Parathyroid adenoma (tissue), 2 donors: Measurements from ENCODE around the gene ETS2.

Source experiments
- H2AFZ ChIP-seq: fragments of 300-600 bp; sonication (generic); one replicate; pipeline ENCODE4 v1.7.0; 2017; ENCODE audit warnings: antibody characterized with exemption, mild to moderate bottlenecking
- H3K27ac ChIP-seq: fragments of 300-600 bp; sonication (generic); one replicate; pipeline ENCODE4 v1.7.0; 2017
- H3K27me3 ChIP-seq: fragments of 300-600 bp; sonication (generic); one replicate; pipeline ENCODE4 v1.7.0; 2017; ENCODE audit warnings: low read length; ENCODE audit not compliant: control insufficient read depth, insufficient read depth
- H3K36me3 ChIP-seq: fragments of 300-600 bp; sonication (generic); one replicate; pipeline ENCODE4 v1.7.0; 2017; ENCODE audit warnings: low read length; ENCODE audit not compliant: control insufficient read depth, insufficient read depth
- H3K4me1 ChIP-seq: fragments of 300-600 bp; sonication (generic); one replicate; pipeline ENCODE4 v1.7.0; 2017; ENCODE audit warnings: control low read depth
- H3K4me2 ChIP-seq: fragments of 300-600 bp; sonication (generic); one replicate; pipeline ENCODE4 v1.7.0; 2017; ENCODE audit warnings: low read length
- H3K4me3 ChIP-seq: fragments of 300-600 bp; sonication (generic); one replicate; pipeline ENCODE4 v1.7.0; 2017; ENCODE audit warnings: low read depth, low read length
- H3K79me2 ChIP-seq: fragments of 300-600 bp; sonication (generic); one replicate; pipeline ENCODE4 v1.7.0; 2017; ENCODE audit warnings: control low read depth
- H3K9ac ChIP-seq: fragments of 300-600 bp; sonication (generic); one replicate; pipeline ENCODE4 v1.7.0; 2017; ENCODE audit warnings: mild to moderate bottlenecking
- H3K9me3 ChIP-seq: fragments of 300-600 bp; sonication (generic); one replicate; pipeline ENCODE4 v1.7.0; 2017; ENCODE audit warnings: low read length; ENCODE audit not compliant: control insufficient read depth
- TF ChIP-seq, protein P1 (sequence below): fragments of 300-600 bp; sonication (generic); IDR thresholded peaks from one replicate; pipeline ENCODE4 v1.7.0; 2017; ENCODE audit warnings: antibody characterized with exemption, mild to moderate bottlenecking
- donor health status: primary hyperparathyroidism.

ETS2 gene

DNA sequence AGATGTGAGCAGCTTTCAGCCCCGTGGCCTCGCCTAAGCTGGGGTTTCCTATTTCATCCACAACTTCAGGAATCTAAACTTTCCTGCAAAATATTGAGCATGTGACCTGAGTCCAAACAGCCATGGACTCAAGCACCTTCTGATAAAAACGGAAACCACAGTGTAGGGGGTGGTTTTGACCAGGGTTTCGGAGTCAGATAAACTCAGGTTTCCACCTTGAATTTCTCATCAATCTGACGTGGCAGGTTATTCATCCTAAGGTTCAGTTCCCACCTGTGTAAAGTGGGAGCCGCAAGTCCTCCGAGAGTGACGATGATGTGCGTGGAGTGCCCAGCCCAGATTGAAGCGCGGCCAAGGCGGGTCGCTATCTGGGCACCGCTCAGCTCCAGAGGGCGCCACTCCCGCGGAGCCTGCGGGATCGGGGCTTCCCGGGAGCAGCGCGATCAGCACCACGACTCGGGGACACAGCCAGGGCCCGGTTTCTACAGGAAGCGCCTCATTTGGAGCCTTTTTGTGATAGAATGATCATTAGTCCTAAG, 871 bp upstream of the ETS2 start:
- Histone ChIP-seq H3K27me3 (no peaks in the 10 kb centered on the region), H3K27ac (peak overlapping the region; percentile 88), H3K4me1 (peaks cover 6% of the 10 kb centered on the region), H2AFZ (peak overlapping the region; percentile 48), H3K9me3 (no peaks in the 10 kb centered on the region), H3K36me3 (no peaks in the 10 kb centered on the region), H3K4me3 (peak overlapping the region; percentile 71), H3K79me2 (peaks cover 16% of the 10 kb centered on the region), H3K4me2 (peak overlapping the region; percentile 92), H3K9ac (peak overlapping the region; percentile 8)
- TF ChIP-seq, protein P1, sequence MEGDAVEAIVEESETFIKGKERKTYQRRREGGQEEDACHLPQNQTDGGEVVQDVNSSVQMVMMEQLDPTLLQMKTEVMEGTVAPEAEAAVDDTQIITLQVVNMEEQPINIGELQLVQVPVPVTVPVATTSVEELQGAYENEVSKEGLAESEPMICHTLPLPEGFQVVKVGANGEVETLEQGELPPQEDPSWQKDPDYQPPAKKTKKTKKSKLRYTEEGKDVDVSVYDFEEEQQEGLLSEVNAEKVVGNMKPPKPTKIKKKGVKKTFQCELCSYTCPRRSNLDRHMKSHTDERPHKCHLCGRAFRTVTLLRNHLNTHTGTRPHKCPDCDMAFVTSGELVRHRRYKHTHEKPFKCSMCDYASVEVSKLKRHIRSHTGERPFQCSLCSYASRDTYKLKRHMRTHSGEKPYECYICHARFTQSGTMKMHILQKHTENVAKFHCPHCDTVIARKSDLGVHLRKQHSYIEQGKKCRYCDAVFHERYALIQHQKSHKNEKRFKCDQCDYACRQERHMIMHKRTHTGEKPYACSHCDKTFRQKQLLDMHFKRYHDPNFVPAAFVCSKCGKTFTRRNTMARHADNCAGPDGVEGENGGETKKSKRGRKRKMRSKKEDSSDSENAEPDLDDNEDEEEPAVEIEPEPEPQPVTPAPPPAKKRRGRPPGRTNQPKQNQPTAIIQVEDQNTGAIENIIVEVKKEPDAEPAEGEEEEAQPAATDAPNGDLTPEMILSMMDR: peak; percentile 53

DNA sequence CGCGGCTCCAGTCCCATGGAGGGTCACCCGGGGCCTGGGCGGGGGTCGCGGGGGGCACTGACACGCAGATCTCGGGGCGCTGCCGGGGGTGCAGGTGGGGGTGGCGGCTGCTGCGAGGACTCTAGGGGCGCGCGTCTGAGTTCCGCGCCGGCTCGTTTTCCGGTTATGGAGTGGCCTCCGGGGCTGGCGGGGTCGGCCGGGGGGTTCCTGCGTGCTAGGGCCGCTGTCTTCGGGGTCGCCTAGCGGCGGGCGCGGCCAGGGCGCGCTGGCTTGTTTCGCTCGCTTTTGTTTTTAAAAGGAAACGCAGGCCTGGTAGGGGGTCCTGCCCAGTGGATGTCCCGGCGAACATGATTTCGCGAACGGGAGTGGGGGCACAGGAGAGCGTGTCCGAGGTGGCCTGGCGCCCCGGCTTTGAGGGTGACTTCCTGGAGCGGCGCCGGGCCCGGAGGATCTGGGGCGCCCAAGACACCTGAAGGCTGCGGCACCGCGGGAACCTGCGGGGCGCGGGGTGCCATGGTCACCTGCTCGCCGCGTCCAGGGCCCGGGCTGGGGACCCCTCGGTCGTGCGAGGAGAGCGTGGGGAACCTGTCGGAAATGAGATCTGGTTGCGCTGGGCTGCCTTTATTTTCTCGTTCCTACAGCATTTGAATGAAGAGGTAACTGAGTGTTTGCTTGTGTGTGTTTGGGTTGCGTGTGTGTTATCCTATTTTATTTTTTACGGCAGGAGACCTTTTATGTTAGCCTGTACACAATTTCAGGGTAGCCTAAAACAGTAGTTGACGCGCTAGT, 618 bp downstream of the ETS2 start:
- H3K27me3 ChIP-seq: no peaks in the 10 kb centered on the region
- no peaks in the 10 kb centered on the region for H3K36me3 ChIP-seq

DNA sequence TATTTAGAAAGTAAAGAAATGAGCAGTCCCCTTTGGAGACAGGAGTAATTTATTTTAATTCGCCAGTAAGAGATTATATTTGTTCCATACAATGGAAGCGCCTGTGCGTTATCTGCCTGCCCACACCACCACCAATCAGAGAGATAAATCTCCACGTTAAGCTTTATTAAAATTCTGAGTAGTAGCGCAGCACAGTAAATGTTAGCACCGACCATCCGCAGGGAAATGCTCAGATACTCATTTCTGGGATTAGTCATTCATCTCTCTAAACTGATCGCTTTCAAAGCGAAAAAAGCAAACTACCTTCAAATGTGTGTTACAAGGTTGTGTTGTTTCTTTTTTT, 1.2 kb downstream of the ETS2 start:
- Histone ChIP-seq H3K79me2 (peaks cover 16% of the 10 kb centered on the region), H2AFZ (no peak overlapping the region), H3K27me3 (no peaks in the 10 kb centered on the region), H3K36me3 (no peaks in the 10 kb centered on the region), H3K9me3 (no peaks in the 10 kb centered on the region), H3K4me3 (peak overlapping the region; percentile 71), H3K4me2 (peak overlapping the region; percentile 92), H3K9ac (peak overlapping the region; percentile 89), H3K4me1 (peaks cover 6% of the 10 kb centered on the region), H3K27ac (peak overlapping the region; percentile 88)
- TF ChIP-seq, protein P1: no peak

More for the DNA sequence above, 618 bp downstream of the ETS2 start:
- no peaks in the 10 kb centered on the region for H3K9me3 ChIP-seq
- H3K27ac ChIP-seq: peak overlapping the region; percentile 88
- H3K4me3 ChIP-seq: peak overlapping the region; percentile 71
- TF ChIP-seq, protein P1: no peak
- H3K79me2 ChIP-seq: peaks cover 16% of the 10 kb centered on the region
- H3K4me2 ChIP-seq: peak overlapping the region; percentile 92
- H2AFZ ChIP-seq: no peak overlapping the region
- H3K9ac ChIP-seq: peak overlapping the region; percentile 89
- peaks cover 6% of the 10 kb centered on the region for H3K4me1 ChIP-seq

DNA sequence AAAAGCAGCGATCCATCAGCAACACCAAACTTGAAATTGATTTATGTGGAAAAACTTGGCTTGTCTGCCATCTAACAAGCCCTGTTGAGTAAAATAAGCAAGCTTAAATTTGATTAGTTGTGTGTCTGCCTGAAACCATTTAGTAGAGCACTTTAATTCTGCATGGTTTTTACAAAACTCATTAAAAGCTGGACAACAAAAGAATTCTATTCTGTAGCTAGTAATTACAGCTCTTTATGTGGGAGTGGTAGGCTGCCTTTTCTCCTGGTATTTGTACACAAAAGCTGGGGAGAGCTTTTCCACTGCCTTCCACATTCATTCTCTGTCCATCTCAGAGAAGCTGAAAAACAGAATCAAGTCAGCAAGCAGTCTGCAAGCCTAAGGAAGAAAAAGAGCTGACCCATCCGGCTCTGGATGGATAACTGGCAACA, 1.7 kb downstream of the ETS2 start:
- Histone ChIP-seq H3K36me3 (no peaks in the 10 kb centered on the region), H2AFZ (no peak overlapping the region), H3K4me2 (peak overlapping the region; percentile 92), H3K79me2 (peaks cover 16% of the 10 kb centered on the region), H3K4me1 (peaks cover 6% of the 10 kb centered on the region), H3K27me3 (no peaks in the 10 kb centered on the region), H3K9me3 (no peaks in the 10 kb centered on the region), H3K9ac (no peak overlapping the region), H3K27ac (peak overlapping the region; percentile 88), H3K4me3 (peak overlapping the region; percentile 71)
- TF ChIP-seq, protein P1: no peak
